NCI-H1436 treated with DMSO at 0.1 percent for 48 hours (cell line): ENCODE data around the gene TFAP2C.
"Not testable (repeated sequence)": the region's sequence is repeated elsewhere in the genome, so short reads cannot be mapped to it uniquely, and the experiment has no call there.

Source experiments
- DNase-seq: peaks from one replicate; lab custom pipeline; 2025; lab: John Stamatoyannopoulos, UW

TFAP2C gene

DNA sequence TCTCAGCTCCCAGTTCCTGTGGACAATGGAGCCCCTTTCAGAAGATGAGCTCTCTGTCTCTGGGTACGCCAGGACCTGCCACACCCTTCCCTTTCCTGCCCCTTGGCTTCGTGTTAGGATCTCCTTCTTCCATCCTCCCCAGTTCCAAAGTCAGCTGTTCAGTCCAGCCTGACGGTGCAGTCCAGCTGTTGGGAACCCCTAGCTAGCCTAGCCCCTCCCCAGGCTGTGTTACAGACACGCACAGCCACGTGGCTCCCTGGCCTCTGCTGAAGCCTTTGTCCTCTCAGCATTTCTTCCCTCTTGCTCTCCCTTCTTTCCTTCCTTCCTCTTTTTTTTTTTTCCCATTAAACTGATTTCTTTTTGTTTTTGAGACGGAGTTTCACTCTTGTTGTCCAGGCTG is 12.4 kb upstream of the TFAP2C start:
- no peak for DNase-seq

- no peak for DNase-seq
Observed at GRCh38 chr20:56617489-56617888, 11.6 kb upstream of the TFAP2C start.

- DNase-seq: no peak
Observed at GRCh38 chr20:56621730-56622129, 7.4 kb upstream of the TFAP2C start.

GRCh38 chr20:56623930-56624329 is 5.2 kb upstream of the TFAP2C start:
- not testable (repeated sequence) for DNase-seq

DNA sequence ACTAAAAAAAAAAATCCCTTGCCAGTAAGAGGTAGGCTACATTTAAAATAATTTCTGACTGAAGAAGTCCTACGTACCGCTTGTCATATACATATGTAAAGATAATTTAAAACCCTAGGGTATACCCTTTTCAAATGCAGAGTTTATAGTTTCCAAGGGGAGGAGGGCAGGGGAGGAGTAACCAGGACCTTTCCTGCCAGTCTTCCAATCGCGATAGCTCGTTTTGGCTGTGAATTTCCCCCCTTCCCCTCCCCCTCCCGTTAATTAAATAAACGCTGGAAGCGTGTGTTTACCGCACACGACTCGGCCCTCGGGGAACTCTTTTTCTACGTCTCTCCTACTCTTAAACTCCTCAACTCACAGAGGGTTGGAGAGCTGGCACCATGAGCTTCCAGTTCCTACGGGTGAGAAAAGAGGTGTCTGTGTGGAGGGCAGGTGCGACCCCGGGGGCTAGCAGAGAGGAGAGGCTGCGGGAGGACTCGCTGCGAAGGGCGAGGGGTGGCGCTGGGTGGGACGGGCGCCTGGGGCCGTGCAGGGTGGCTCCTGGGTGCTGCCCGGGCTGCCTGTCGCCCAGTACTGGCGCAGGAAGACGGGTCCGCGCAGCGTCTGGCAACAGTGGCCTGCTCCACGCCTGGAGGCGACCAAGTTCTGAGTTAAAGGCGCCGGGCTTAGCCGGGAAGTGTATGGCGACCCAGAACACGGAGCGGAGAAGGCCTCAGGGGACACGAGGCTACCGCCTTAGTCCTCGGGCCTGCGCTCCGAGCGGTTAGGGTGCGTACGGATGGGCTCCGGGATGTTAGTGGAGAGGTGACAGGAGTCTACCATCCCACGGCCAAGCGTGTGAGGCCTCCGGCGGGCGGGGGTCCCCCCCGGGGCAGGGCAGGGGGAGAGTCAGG is 4.1 kb upstream of the TFAP2C start:
- no peak for DNase-seq

- DNase-seq: no peak
Observed at GRCh38 chr20:56625837-56626236, 3.3 kb upstream of the TFAP2C start.

GRCh38 chr20:56626367-56627121 is 2.6 kb upstream of the TFAP2C start:
- DNase-seq: no peak

DNA sequence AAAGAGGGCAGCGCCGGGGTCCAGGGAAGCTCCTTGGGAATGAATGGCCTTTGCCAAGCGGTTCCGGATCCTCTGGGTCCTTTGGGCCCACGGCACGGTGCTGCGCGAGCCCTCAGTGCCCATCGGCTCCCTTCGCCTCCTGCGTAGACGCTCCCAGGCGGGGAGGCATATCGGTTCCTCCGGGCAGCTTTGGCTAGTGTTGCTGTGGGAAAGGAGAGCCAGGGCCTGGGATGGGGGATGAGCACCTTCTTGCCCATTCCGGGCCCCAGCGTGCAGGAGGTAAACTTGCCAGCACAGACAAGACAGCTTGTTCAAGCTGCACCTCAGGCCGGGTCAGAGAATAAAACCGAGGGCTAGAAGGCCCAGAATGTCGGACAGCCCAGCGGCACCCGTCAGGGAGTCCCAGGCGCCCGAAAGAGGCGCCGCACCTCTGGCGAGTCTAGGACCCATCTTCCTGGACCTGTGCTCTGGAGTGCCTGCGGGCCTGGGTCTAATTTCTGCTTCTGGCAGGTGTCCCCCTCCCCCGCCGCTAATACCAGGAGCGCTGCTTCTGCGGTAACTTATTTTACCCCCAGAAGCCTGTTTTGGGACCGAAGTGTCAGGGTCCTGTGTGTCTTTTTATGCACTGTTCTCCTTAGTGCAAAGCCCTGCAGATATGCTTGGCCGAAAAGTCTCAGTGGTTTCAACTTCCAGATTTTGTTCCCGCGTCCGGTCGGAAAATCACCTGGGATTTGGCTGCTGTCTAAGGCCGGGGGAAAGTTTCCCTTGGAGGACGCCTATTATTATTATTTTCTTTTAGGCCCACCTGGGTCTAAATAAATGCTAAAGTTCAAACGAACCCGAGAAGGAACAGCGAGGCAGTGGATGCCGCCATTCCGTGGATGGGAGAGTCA is 1.7 kb upstream of the TFAP2C start:
- no peak for DNase-seq

DNA sequence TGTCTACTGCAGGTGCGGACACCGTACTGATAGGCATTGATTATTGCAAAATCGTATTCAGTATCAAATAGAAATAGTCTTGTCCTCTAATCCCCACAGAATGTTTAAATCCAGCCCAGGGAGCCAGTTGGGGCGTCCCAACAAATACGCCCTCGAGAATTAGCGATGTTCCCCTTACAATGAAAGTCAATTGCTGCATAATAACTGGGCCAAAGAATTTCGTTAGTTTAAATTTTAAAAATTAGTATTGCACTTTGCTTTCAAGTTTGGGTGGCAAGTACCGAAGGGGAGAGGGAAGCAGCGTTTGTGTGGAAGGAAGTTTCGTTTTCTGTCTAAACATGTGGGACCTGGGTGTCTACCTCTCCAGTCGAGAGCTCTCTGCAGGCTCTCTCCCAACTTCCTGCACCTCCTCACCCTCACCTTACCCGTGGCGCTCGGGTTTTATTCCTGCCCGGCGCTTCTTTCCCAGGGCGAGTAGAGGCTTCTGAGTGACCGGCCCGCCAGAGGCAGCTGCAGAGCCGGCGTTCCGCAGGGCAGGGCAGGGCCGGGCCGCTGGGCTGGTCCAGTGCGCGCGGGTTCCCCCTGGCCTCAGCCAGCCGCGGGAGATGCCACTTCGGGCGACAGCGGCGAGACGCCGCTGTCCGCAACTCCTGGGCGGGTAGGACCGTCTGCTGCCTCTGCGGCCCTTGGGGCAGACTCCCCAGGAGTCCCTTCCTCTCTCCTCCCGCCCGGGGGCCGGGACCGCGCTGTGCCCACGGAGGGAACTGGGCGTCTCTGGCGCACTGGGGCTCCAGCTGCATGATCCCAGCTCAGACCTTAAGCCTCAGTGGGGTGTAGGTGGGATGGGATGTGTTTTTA is 862 bp upstream of the TFAP2C start:
- no peak for DNase-seq

DNA sequence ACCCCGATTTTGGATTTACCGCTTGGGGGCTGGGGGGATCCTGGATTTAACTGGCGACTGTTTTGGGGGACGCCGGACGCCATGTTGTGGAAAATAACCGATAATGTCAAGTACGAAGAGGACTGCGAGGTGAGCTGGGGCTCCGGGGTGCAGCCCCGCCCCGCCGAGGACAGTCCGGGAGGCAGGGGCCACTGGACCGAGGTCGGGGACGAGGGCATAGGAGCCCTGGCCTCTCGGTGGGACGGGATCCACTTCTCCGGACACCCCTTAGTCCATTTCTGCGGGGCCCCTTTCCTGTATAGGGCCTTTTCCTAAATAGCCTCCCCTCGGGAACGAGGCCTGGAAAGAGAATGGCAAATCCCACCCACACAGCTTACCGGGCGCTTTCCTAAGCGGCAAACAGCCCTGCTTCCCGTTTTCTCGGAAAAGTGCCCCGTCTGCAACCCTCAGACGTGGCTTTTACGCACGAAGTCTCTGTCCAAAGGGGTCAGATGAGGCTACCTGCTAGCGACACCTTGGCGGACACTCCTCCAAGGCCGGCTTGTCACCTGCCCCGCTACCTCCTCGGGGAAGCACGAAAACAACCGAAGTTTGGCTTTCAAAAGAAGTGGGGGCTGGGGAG is 469 bp downstream of the TFAP2C start:
- DNase-seq: no peak

DNA sequence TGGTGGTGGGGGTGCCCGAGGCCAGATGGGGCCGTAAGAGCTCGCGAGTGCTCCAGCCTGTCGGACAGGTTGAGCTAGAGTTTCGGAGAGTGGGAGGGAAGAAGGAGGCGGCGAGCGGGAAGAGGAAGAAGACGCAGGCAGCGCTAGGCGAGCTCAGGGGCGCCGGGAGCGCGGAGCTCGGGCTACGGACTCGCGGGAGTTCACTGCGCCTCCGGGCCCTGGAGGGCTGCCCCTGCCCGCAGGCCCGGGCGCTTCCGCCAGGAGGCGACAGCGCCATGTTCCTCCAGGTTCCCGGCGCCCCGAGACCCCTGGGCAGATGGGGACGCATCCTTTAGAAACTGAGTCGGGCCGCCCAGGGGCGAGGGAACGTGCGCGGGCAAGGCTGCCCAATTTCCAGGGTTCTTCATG is 984 bp downstream of the TFAP2C start:
- DNase-seq: no peak

DNA sequence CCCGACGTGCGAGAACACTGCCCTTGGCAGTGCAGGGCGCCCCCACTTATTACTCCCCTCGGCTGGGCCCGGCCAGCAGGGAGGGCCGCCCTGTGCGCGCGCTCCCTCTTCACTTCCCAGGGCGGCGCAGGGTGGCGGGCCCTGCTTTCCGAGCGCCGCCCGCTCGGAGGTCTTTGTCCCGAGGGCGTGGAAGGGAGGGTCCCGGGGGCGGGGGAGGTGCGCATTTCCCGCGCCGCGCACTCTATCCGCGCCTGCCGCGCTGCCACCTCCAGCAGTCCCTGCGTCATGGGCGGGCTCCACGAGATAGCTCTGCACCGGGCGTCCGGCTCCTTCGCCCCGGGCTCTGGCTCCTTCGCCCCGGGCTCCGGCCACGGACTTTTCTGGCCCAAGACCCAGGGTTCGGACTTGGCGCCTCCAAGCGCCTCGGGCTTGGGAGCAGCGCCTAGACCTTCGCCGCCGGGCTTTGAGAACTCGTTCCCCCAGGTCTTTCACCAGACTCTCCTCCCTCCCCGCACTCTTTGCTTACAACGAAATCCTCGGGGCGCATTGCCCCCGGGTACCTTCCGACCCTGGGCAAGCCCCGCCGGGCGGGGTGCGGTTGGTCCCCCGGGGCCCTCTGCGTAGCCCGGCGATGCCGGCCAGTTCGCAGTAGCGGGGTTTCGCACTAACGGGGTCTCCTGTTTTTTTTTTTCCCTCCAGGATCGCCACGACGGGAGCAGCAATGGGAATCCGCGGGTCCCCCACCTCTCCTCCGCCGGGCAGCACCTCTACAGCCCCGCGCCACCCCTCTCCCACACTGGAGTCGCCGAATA is 1.6 kb downstream of the TFAP2C start:
- no peak for DNase-seq

DNA sequence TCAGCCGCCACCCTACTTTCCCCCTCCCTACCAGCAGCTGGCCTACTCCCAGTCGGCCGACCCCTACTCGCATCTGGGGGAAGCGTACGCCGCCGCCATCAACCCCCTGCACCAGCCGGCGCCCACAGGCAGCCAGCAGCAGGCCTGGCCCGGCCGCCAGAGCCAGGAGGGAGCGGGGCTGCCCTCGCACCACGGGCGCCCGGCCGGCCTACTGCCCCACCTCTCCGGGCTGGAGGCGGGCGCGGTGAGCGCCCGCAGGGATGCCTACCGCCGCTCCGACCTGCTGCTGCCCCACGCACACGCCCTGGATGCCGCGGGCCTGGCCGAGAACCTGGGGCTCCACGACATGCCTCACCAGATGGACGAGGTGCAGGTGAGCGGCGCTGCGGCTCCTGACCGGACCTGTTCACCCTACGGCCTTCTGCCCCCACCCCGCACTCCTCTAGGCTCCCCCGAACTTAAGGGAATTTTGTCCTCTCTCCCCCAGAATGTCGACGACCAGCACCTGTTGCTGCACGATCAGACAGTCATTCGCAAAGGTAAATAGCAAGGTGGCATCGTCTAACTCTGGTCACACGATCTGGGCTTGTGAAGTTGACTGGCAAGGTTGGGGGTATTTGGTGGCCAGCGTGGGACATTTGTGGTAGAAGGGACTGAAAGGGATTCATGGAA is 2.3 kb downstream of the TFAP2C start:
- no peak for DNase-seq

GRCh38 chr20:56631990-56632327 is 2.9 kb downstream of the TFAP2C start:
- DNase-seq: no peak

DNA sequence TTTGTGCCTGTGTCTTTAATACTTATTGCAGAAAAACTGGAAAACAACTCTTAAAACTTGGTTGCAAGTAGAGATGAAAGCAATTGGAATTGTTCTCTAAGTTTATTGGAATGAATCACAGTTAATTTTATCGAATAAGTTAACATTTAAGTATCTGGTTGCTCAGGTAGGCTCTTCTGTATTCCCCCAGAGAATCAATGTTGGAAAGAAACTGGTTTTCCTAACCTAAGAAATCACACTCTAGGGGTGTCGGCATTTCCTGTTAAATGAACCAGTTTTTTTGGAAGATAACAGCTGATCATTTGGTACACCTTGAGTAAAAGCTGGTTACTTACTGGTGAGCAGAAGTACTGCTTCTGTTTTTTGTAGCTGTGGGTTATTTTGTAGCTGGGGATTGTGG is 5.2 kb downstream of the TFAP2C start:
- no peak for DNase-seq

- DNase-seq: no peak
Observed at GRCh38 chr20:56634735-56635385, 5.8 kb downstream of the TFAP2C start.

DNA sequence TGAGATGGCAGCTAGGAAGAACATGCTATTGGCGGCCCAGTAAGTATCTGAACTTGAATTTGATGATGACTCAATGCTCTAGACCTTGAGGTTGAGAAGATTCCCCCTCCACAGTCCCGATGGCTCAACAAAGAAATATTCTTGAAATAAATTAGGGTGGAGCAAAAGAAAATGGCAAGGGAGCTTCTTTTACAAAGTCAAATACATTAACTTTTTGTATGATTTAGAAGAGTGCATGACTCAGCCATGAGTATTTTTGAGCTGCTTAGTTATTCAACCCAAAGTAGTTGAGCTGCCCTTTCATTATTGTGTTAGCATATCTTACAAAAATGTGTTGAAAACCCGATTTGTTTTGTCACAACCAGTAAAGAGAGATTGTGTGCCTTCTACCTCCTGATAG is 7.6 kb downstream of the TFAP2C start:
- DNase-seq: no peak

GRCh38 chr20:56637576-56637975 is 8.5 kb downstream of the TFAP2C start:
- no peak for DNase-seq

DNA sequence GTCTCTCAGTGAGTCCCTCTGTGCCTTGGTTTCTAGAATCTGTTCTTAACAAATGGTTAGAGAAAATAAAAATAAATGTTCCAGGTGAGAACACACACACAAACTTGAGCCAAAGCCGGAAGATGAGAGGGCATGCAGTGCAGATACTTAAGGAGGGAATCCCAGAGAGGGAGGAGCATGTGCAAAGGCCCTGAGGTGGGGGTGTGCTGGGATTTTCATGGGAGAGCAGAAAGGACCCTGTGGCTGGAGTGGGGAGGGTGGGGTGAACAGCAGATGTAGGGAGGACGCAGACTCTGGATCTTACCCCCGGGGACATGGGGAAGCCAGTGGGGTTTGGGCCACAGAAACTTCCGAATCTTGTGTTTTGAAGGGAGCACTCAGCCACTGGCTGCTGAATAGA is 17.5 kb downstream of the TFAP2C start:
- DNase-seq: no peak
